PC-3 (cell line): ENCODE data around the gene COG5. TPM values are rescaled to one million over a fixed set of nuclear protein-coding genes. Genes with fewer than 3 reads are reported as not detected.

Source experiments
- ATAC-seq: fragments of 200-7000 bp; cut with Tn5 transposase; 2 replicates; pipeline ENCODE4 v1.9.1; 2020; ENCODE audit warnings: mild to moderate bottlenecking, moderate library complexity
- BruUV-seq: library from RNA; stranded (reverse); fragments of 400-500 nt; replicated peaks from 2 replicates; lab custom pipeline; 2021; lab: Mats Ljungman, UMichigan
- CTCF ChIA-PET: fragments of 300-600 bp; sonication (Branson Sonifier 250); formaldehyde crosslinking; loops from one replicate; lab custom pipeline; 2022; ENCODE audit warnings: antibody characterized with exemption; lab: Charles Lee
- POLR2A ChIA-PET: fragments of 300-600 bp; sonication (Branson Sonifier 250); formaldehyde crosslinking; loops from one replicate; lab custom pipeline; 2022; ENCODE audit warnings: antibody characterized with exemption; ENCODE audit not compliant: unreplicated experiment; lab: Charles Lee
- DNase-seq: peaks from one replicate; pipeline ENCODE4 v3.0.0-alpha.2; 2015
- H2AFZ ChIP-seq: fragments of 300-600 bp; sonication (generic); 2 replicates; pipeline ENCODE4 v1.6.0; 2016; ENCODE audit warnings: antibody characterized with exemption, low read length
- H3F3A ChIP-seq: fragments of 300-600 bp; sonication (generic); one replicate; pipeline ENCODE4 v1.6.0; 2017; ENCODE audit warnings: antibody characterized with exemption, low read length, control low read depth, mild to moderate bottlenecking; ENCODE audit not compliant: unreplicated experiment
- H3K27ac ChIP-seq: fragments of 300-600 bp; sonication (generic); 2 replicates; pipeline ENCODE4 v1.5.1; 2016; ENCODE audit warnings: mild to moderate bottlenecking, low read length
- H3K27me3 ChIP-seq: fragments of 300-600 bp; sonication (generic); 2 replicates; pipeline ENCODE4 v1.6.1; 2016; ENCODE audit warnings: low read length, mixed read lengths
- H3K36me3 ChIP-seq: fragments of 300-600 bp; sonication (generic); 2 replicates; pipeline ENCODE4 v1.6.1; 2016; ENCODE audit warnings: low read depth, mixed run types, low read length, mixed read lengths
- H3K4me1 ChIP-seq: fragments of 300-600 bp; sonication (generic); 2 replicates; pipeline ENCODE4 v1.5.1; 2016; ENCODE audit warnings: low read length; ENCODE audit not compliant: insufficient read depth
- H3K4me2 ChIP-seq: fragments of 300-600 bp; sonication (generic); 2 replicates; pipeline ENCODE4 v1.6.0; 2016; ENCODE audit warnings: low read length
- H3K4me3 ChIP-seq: fragments of 300-600 bp; sonication (generic); 2 replicates; pipeline ENCODE4 v1.5.1; 2016; ENCODE audit warnings: mild to moderate bottlenecking, low read length, mixed read lengths
- H3K79me2 ChIP-seq: fragments of 300-600 bp; sonication (generic); 2 replicates; pipeline ENCODE4 v1.6.1; 2017; ENCODE audit warnings: low read length, mixed read lengths
- H3K9ac ChIP-seq: fragments of 300-600 bp; sonication (generic); 2 replicates; pipeline ENCODE4 v1.6.0; 2016; ENCODE audit warnings: mild to moderate bottlenecking, low read length
- H3K9me2 ChIP-seq: fragments of 300-600 bp; sonication (generic); replicated peaks from 2 replicates; pipeline ENCODE4 v1.6.1; 2016; ENCODE audit warnings: mixed run types, low read length, mixed read lengths
- H3K9me3 ChIP-seq: fragments of 300-600 bp; sonication (generic); 2 replicates; pipeline ENCODE4 v1.6.1; 2016; ENCODE audit warnings: low read length, mixed read lengths
- H4K20me1 ChIP-seq: fragments of 300-600 bp; sonication (generic); 2 replicates; pipeline ENCODE4 v1.6.1; 2016; ENCODE audit warnings: low read length, mixed read lengths
- EZH2 ChIP-seq: fragments of 300-600 bp; sonication (generic); IDR thresholded peaks from one replicate; pipeline ENCODE4 v1.6.1; 2017; ENCODE audit warnings: antibody characterized with exemption, mild to moderate bottlenecking, low read length; ENCODE audit not compliant: unreplicated experiment
- EZH2phosphoT487 ChIP-seq: fragments of 300-600 bp; sonication (generic); IDR thresholded peaks from 2 replicates; pipeline ENCODE4 v1.6.1; 2018; ENCODE audit warnings: mild to moderate bottlenecking, antibody characterized with exemption, low read length, borderline replicate concordance
- intact Hi-C: fragments of 100-400 bp; cut with micrococcal nuclease; formaldehyde crosslinking; loops from 2 replicates; pipeline ENCODE4 v1.9.0; 2023
- total RNA-seq: library from RNA; depleted of rRNA; stranded (reverse); fragments of >200 nt; gene quantifications from 2 replicates; pipeline ENCODE4 v1.2.3, GENCODE V29; 2014
- TF ChIP-seq, protein P1 (sequence below): fragments of 300-600 bp; sonication (generic); conservative IDR thresholded peaks from 2 replicates; pipeline ENCODE4 v1.5.1; 2017; ENCODE audit warnings: antibody characterized with exemption, low read depth, mild to moderate bottlenecking, low read length

COG5 gene
- total RNA-seq, 1 experiment from 2014 or later = 51.7 TPM

DNA sequence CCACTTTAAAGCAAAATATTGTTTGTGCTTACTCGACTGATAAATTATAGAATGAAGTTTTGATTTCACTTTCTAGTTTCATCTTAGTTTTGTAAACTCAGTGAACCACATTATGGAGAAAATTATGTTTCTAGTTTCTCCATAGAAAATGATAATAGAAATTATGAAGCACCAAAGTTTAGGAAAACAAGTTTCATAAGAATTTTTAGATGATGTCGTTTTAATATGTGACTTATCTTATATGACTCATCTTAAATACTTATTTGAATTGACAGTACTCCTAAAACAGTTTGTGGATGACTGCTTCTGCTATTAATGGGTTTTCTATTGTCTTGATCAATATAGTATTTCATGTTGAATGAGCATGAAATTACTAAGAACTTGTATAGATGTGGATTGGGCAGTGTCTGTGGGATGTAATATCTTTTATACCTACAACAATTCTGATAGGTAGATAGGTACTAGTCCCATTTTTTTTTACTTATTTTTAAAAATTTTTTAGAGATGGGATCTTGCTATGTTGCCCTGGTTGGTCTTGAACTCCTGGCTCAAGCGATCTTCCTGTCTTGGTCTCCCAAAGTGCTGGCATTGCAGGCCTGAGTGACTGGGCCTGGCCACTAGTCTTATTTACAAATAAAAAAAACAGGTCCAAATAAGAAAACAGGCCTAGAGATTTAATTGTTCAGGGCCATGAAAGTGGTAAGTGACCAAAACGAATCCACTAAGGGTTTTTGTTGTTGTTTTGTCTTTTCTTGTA is 391.3 kb downstream of the COG5 start:
- ATAC-seq = no peak
- Histone ChIP-seq H4K20me1 (peaks cover 16% of the 10 kb centered on the region; the same call in 1 of the 2 replicates), H3K79me2 (peaks cover 51% of the 10 kb centered on the region), H3K27ac (no peak overlapping the region), H3K4me1 (peaks cover 9% of the 10 kb centered on the region; the same call in 1 of the 2 replicates), H2AFZ (no peak overlapping the region), H3K9me2 (no peaks in the 10 kb centered on the region), H3K4me2 (no peak overlapping the region), H3K4me3 (no peak overlapping the region), H3F3A (no peaks in the 10 kb centered on the region), H3K36me3 (no peaks in the 10 kb centered on the region), H3K9me3 (no peaks in the 10 kb centered on the region), H3K9ac (no peak overlapping the region), H3K27me3 (no peaks in the 10 kb centered on the region)
- DNase-seq = no peak
- BruUV-seq = no TSS peak
- intact Hi-C loops = no loop called here
- TF ChIP-seq EZH2 = no peak
- TF ChIP-seq, protein P1, sequence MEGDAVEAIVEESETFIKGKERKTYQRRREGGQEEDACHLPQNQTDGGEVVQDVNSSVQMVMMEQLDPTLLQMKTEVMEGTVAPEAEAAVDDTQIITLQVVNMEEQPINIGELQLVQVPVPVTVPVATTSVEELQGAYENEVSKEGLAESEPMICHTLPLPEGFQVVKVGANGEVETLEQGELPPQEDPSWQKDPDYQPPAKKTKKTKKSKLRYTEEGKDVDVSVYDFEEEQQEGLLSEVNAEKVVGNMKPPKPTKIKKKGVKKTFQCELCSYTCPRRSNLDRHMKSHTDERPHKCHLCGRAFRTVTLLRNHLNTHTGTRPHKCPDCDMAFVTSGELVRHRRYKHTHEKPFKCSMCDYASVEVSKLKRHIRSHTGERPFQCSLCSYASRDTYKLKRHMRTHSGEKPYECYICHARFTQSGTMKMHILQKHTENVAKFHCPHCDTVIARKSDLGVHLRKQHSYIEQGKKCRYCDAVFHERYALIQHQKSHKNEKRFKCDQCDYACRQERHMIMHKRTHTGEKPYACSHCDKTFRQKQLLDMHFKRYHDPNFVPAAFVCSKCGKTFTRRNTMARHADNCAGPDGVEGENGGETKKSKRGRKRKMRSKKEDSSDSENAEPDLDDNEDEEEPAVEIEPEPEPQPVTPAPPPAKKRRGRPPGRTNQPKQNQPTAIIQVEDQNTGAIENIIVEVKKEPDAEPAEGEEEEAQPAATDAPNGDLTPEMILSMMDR = no peak
- no peak for TF ChIP-seq EZH2phosphoT487
- POLR2A ChIA-PET = no interaction called here
- CTCF ChIA-PET = interaction anchor here (0.6 kb wide), 1 partner anchor 489 kb away, joined by 5 read pairs; no protein-coding TSS in a partner anchor

DNA sequence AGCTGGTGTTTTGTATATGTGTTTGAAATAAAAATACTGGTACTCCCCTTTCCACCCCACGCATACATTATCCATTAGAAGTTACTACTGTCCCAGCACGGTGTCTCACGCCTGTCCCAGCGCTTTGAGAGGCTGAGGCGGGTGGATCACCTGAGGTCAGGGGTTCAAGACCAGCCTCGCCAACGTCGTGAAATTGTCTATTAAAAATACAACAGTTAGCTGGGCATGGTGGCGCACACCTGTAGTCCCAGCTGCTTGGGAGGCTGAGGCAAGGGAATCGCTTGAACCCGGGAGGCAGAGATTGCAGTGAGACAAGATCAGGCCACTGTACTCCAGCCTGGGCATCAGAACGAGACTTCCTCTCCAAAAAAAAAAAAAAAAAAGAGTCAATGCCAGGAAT is 392.2 kb downstream of the COG5 start:
- Histone ChIP-seq H3K4me3 (no peak overlapping the region), H3K9ac (no peak overlapping the region), H3F3A (no peaks in the 10 kb centered on the region), H3K9me2 (no peaks in the 10 kb centered on the region), H3K4me2 (no peak overlapping the region), H3K27me3 (no peaks in the 10 kb centered on the region), H3K9me3 (no peaks in the 10 kb centered on the region), H4K20me1 (peaks cover 16% of the 10 kb centered on the region; the same call in 1 of the 2 replicates), H3K36me3 (no peaks in the 10 kb centered on the region), H3K79me2 (peaks cover 46% of the 10 kb centered on the region), H3K27ac (no peak overlapping the region), H3K4me1 (peaks cover 9% of the 10 kb centered on the region; the same call in 1 of the 2 replicates), H2AFZ (no peak overlapping the region)
- CTCF ChIA-PET = interaction anchor here (0.6 kb wide), 1 partner anchor 490 kb away, joined by 5 read pairs; no protein-coding TSS in a partner anchor
- no TSS peak for BruUV-seq
- no peak for ATAC-seq
- TF ChIP-seq EZH2 (no peak), EZH2phosphoT487 (no peak)
- TF ChIP-seq, protein P1 = no peak
- POLR2A ChIA-PET = no interaction called here
- DNase-seq = no peak
- intact Hi-C loops = no loop called here
